GM21528 (cell line): ENCODE measurements around the gene DCHS2.
A peak's percentile ranks its signal among the peaks of the same experiment; 100 is the strongest.

ENCODE experiments used
- ATAC-seq: cut with Tn5 transposase; IDR thresholded peaks from one replicate; pipeline ENCODE4 v1.9.1; 2021; ENCODE audit warnings: mild to moderate bottlenecking, moderate library complexity; ENCODE audit not compliant: unreplicated experiment, low FRiP score

The DCHS2 gene

DNA sequence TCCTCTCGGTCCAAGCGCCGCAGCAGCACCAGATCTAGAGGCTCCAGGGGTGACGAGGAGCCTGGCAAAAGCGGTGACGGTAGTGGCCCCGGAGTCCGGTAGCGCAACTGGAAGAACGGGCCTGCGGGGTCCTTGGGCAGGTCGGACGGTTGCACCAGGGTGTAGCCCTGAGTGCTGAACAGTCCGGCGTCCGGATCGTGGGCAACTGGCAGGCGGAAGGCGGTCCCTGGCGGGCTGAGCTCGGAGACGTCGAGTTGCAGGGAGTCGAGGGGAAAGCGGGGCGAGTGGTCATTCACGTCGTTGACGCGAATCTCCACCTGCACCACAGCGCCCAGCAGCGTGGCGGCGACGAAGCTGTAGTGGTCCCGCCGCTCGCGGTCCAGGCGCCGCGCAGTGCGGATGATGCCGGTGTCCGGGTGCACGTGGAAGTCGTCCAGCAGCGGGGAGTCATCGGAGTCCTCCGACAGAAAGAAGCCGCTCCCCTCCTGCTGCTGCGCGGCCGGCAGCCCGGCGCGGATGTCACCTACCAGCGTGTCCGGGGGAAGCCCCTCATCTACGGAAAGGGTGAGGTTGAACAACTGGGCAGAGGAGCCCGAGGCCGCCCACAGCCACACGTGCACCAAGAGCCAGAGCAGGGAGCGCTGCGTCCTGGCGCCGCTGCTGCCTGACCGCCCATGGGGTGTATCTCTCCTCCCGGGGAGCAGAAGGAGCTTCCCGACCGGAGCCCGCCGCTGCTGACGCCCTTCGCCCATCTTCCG, 837 bp downstream of the DCHS2 start:
- ATAC-seq = peak; percentile 62

DNA sequence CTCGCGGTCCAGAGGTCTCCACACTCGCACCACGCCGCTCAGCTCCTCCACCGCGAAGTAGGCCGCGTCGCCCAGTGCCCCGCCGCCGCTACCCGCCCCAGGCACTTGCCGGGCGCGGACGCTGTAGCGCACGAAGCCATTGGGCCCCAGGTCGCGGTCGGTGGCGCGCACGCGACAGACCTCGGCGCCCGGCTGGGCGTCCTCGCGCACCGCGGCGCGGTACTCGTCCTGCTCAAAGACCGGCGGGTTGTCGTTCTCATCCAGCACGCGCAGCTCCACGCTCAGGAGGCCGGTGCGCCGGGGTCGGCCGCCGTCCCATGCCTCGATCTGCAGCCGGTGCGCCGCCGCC, 1.4 kb downstream of the DCHS2 start:
- ATAC-seq = no peak

DNA sequence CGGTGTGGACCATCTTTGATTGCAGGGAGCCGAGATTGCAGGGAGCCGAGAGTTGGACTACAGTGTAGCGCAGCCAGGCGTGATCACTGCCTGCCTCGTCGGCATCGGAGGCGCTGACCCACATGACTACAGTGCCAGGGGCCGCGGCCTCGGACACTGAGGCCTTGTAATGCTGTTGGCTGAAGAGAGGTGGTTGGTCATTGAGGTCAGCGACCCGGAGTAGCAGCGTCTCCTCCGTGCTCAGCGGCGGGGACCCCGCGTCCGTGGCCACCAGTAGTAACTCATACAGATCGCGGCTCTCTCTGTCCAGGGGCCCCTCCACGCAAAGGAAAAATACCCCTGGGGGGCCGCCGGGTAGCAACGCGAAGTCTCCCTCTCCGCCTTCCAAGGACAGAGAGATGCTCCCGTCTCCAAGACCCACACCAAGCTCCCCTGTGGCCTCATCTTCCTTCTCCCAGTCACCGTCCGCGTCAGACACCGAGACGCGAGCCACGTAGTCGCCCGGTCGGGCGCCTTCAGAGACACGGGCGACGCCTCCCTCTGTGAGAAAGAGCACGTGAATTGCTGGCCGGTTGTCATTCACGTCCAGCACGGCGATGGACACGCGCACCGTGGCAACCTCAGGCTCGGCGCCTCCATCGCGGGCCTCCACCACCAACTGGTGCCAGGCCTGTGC, 1.9 kb downstream of the DCHS2 start:
- ATAC-seq = no peak

DNA sequence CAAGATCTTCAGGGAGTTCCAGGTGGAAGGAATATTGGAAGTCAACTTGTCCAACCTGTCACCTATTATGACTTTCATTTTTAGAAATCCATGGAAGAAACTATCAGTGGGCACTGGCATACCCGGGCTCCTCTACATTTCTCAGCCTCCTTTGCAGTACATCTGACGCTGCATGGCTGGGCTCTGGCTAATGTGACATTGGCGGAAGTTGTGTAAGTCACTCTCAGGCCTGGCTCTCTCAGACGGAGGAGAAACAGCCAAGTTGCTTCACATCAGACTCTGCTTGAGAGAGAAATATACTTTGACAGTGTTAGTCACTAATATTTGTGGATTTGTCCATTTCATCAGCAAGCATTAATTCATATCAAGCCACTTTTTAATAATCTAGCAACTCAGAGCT, 4.5 kb downstream of the DCHS2 start:
- no peak for ATAC-seq

DNA sequence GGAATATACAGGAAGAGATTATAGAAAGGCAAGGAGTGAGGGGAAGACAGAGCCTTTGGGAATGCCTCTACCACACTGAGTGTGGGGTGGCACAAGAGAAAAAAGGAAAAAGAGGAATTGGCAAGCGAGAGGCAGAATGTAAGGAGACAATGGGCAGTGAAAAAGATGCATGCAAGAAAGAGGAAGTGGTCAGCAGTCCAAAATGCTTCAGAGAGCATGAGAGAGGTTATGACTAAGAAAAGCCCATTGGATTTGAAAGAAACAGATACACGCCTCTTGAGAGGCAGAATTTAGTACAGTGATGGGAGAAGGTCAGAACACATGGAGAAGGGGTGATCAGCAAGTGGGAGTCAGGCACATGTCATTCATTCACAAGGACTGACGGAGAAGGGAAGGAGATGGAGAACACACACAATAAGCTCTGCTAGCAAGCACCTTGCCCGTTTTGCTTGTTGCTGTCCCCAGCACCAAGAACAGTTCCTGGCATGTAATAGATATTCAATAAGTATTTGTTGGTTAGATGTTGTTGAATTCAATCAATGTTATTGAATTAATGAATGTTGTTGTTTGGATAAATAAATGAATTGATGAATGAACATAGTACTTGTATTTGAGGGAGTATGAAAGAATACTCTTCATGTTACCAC, 6.3 kb downstream of the DCHS2 start:
- peak; percentile 98 for ATAC-seq

DNA sequence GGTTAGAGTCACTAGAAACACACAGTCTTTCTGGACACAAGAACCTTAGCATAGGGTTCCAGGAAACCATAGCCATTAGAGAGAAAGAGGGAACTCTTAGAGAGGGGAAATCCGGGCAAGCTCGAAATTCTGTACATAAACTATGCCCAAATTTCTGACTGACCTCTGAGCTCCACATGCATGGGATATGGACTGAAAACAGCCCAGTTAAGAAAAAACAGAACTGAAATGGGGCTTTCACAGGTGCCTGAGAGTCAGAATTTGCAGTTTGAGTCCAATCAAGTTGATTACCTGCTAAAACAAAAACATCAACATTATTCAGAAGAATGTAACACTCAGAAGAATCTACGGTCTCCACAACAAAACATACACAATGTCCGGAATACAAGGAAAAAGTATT, 13.1 kb downstream of the DCHS2 start:
- peak; percentile 50 for ATAC-seq

DNA sequence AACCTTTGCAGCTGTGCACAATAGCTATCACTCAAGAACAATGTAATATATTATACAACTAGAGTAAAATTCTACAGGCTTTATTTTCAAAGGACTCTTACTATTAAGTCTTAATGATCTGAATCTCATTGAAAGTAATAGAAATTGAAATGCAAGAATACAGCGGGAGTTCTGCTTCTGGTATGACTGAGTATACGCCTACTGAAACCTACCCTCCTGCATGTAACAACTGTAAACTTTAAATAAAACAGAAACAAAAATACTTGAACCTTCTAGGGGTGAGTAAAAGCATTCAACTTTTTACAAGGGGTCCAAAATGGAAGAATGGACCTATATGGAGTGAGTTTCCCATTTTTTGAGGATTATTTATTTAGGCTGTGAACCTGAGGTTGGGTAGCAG, 13.5 kb downstream of the DCHS2 start:
- peak; percentile 82 for ATAC-seq

DNA sequence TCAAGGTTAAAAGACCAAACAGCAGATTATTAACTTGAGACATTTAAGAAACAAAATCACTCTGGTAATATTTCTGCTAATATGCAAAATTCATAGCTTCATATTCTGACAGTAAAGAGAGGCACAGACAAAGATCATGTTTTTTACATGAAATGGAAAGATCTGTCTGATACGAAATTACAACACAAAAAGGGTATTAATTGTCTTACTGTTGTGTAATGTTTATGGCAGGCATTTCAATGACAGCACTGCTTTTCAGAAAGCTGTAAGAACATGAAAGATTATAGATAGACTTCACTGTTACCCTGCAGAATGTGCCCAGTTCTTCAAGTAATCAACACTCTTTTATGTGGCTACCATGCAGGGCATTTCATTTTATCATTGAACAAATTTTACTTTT, 15.4 kb downstream of the DCHS2 start:
- ATAC-seq = no peak

DNA sequence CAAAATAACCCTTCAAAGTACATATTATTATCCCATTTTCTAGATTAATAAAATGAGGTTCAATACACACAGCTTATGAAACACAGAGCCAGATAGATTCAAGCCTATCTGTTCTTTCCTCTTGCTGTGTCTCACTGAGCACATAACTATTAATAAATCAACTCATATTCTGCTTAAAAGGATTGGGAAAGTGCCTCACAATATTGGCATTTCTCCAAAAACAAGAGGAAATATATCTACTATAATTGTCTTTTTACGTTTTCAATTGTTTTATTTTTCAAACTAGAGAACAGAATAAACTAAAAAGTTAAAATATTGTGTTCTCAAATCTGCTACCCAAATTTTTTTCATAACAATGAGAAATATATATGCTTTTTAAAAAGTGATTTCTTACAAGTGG, 15.8 kb downstream of the DCHS2 start:
- no peak for ATAC-seq

DNA sequence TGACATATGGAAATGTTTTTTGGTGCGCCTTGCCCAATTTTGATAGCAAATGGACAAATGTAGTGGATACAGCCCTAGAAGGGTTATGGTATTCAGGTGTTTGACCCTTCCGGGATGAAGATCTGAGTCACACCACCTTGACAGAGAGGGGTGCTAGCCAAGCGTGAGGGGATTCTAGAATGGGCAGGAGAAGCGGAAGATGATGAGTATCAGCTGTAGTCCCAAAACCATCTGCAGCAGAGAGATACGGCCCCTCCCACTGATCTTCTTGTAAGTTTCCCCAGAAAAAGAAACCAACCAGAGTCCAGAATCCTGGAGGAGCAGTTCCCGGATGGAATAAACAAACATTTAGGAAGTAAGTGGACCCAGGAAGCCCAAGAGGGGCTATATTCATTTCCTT, 18.1 kb downstream of the DCHS2 start:
- no peak for ATAC-seq

DNA sequence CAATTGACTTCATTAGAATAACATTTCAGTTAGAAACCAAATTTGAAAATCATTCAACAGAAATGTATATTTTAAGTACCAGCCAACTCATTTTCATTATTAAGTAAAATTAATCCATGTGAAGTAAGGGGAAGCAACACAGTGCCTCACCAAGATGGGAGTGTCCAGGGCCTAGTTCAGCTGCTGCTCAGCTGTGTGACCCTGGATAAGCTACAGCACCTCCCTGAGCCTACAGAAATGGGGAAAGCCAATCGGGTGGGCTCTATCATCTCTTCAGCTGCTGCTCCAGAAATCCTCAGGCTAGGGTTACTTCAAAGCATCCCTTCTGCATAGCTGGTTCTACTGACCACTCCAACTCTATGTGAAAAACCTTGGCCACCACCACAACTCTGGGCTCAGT, 18.7 kb downstream of the DCHS2 start:
- ATAC-seq = no peak

DNA sequence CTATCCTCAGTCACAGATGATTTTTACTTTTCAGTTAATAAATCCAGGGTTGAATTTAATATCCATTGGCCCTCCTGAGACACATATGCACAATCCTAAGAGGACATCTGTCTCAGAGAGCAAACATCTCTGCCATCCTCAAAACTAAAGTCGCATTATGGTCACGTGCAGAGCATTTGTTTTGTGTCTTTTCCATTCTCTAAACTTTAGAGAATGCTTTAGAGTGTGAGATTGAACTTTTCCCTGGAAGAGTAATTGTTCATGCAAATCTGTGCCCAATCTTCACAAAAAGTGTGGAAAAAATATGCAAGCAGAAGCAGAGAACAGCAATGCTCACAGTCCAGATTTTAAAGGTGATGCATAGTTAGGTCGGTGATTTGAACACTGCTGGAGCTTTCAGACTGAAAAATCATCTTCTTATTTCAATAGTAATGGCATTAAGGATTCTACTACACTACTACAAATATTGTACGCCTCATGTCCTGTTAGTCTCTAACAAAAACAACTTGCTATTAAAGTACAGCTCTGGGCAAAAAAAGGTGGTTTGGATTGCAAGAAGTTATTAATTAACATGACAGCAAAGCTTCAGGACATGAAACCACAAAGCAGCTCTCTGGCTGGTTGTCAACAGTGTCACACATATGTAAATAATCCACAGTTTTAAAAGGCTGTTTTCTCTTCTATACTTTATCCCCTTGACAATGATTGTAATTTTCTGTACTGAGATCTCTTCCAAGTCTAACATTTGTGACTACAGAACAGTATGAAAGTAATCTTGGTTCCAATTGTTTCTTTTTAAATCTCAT, 19.9 kb downstream of the DCHS2 start:
- peak; percentile 74 for ATAC-seq

DNA sequence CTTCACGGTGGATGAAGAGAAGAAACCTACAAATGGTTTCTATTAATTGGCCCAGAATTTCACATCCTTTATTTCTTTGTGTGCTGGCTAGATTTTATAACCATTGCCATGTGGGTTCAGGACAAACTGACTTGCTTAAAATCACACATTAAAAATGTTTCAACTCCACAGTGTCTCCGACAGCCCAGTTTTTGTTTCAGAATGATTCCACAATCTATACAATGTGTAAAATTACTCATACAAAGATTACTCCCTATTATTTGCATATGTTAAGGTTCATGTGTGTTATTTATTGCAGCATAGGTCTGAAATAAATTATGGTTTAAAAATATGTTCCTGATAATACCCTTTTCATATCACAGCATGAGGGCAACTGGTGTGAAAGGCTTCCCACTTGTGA, 20.6 kb downstream of the DCHS2 start:
- ATAC-seq = peak; percentile 80

DNA sequence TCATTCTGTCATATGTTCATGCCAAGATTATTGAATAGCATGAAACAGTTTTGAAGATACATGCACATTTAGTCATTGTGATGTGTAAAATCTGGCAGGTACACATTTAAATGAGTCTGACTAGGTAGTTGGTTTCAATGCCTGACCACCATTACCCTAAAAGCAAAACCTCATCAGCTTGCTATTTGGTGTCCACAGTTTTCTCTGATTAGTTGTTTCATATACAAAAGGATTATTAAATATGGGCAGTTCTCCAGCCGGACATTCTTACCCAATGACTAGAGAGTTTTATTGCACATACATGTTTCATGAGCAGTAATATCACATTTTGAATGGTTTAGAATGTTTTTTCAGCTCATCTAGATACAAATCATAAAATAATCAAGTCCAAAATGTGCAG, 23.7 kb downstream of the DCHS2 start:
- ATAC-seq = no peak

DNA sequence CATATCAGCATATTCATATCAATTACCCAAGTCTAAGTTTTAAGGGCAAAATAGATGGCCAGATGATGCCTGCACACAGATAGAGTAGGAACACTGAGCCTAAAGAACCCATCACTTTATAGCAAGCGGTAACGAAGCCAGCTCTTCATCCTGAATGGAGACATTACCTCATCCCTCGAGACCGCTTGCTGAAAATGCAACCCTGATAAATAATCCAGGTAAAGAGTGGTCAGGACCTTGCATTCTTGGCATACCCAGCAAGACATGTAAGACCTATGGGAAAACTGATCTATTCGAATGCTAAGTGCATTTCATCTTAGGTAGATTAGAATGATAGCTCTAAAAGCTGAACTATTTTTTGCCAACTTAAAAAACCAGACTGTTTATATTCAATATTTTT, 25.3 kb downstream of the DCHS2 start:
- no peak for ATAC-seq

DNA sequence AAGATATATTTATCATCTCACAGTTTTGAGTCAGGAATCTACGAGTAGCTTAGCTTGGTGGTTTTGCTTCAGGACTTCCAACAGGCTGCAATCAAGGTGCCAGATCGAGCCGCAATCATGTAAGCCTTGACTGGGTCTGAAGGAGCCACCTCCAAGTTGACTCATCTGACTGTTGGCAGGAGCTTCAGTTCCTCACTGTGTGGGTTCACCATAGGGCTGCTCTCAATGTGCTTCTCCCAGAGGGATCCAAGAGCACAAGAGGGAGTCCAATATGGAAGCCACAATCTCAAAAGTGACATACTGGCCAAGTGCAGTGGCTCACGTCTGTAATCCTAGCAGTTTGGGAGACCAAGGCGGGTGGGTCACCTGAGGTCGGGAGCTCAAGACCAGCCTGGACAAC, 26.5 kb downstream of the DCHS2 start:
- ATAC-seq = no peak

DNA sequence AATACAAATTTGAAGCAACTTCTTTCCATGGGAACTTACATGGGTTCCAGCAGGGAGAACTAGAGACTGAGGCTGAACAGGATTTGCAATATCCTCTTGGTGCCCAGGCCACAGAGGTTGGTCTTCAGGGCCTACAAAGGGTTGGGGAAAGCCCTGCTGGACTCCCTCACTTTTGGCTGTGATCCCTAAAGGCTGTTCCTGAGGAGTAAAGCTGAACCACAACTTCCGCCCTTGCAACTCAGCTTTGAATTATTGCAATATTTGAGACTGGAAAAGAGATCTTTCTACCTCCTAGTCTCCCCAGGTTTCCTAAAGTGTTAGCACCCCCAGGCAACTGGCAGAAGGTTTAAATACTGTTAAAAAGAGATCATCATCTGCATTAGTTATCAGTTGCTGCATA, 26.9 kb downstream of the DCHS2 start:
- no peak for ATAC-seq

DNA sequence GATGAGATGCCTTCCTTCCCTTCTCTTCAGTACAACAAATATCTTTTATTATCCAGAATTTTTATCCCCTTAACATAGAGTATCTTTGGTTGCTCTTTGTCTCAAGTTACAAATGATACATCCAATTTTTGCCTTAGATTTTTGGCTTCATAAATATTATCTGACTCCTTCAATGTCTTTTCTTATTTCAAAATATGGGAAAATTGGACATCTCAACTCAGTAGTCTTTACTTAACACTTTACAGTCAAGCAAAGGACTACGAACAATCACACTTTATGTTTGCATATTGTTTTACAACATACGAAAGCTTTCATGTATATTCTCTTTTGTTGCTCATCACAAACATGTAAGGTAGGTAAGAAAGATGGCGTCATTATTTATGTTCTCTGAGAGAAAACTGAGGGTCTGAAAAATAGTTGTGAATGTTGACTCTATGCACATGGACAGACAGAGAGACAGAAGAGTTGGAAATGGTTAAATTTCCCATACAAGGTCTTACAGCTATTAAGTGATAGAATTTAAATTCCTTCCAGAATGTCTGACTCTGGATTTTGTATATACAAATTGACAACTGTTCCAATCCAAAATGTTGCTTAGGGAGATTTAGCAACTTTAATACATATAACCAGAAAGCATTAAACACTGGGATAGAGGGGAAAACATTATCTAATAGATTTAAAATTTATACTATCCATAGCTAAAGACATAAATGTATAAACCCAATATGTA, 29.4 kb downstream of the DCHS2 start:
- ATAC-seq = no peak

DNA sequence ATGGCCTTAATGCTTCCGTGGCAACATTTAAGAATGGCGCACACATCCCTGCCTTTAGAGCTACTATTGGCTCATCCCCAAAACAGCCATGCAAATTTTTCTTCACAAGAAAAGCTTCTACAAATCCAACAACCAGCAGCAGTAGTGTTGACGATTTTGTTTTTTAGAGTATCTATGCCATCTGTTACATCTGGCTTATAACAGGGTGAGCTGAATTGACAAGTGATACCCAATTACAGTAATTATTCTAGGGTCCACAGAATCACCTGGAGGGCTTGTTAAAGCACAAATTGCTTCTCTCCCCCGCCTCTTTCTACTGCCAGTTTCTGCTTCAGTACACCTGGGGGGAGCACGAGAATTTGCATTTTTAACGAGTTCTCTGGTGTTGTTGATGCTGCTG, 34.1 kb downstream of the DCHS2 start:
- no peak for ATAC-seq

DNA sequence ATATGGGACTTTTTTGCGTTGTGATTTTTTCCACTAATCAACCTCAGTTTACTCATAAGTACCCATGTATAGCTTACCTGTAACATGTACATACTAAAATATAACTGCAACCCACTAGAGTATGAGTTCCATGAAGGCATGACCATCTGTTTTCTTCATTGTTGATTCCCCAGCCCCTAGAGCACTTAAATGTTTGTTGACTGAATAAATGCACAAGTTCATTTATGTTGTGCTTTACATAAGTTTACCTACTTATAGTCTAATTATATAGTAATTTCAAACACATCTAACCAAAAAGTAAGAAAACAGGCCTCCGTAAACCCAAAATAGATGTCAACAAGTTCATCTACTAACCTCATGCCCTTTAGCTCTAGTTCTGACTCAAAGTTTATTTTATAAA, 34.7 kb downstream of the DCHS2 start:
- no peak for ATAC-seq

DNA sequence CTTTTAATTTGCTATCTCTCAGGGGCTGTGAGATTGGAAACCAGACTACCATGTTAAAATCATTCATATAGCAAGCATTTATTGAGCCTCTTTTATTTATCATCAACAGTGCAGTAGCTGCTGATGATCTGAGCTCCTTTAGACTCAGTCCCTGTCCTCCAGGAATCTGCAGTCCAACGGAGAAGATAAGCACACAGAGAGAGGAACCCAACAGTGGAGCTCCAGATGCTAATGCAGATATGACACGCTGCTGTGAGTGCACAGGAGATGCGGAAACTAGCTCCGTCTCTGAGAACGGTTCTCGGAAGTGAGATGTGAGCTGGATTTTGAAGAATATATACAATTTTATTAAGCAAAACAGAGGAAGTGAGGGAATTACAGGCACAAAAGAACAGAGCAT, 35.4 kb downstream of the DCHS2 start:
- ATAC-seq = no peak
